Mesodermal cell (in vitro differentiated cells): ENCODE results near the gene PRDM16.

ENCODE experiments used
- H3K27ac ChIP-seq: 2 replicates; pipeline ENCODE4 v1.7.0; 2013; ENCODE audit warnings: mild to moderate bottlenecking, low read depth, low read length, moderate library complexity; ENCODE audit not compliant: severe bottlenecking
- H3K36me3 ChIP-seq: 2 replicates; pipeline ENCODE4 v1.7.1; 2013; ENCODE audit warnings: mild to moderate bottlenecking, low read length, moderate library complexity; ENCODE audit not compliant: control insufficient read depth, insufficient read depth
- H3K4me1 ChIP-seq: one replicate; pipeline ENCODE4 v1.7.1; 2013; ENCODE audit warnings: mild to moderate bottlenecking, low read length; ENCODE audit not compliant: insufficient read depth, control insufficient read depth, poor library complexity, severe bottlenecking
- H3K4me3 ChIP-seq: 2 replicates; pipeline ENCODE4 v1.7.0; 2013; ENCODE audit warnings: low read length, control low read depth, mild to moderate bottlenecking; ENCODE audit not compliant: insufficient read depth, poor library complexity, severe bottlenecking; ENCODE audit errors: extremely low read depth
- H3K9me3 ChIP-seq: 2 replicates; pipeline ENCODE4 v1.7.1; 2013; ENCODE audit warnings: mild to moderate bottlenecking, low read length, moderate library complexity; ENCODE audit not compliant: control insufficient read depth
- WGBS, 2 experiments: methylation state at CpG; one replicate each; pipeline ENCODE4 v1.1.5; 2013; ENCODE audit warnings: missing lambda C conversion rate in 2 of 2; ENCODE audit not compliant: insufficient coverage in 2 of 2; 5-methylcytosine and 5-hydroxymethylcytosine counted together

PRDM16 gene

GRCh38 chr1:3064901-3065300 lies 4.1 kb upstream of the PRDM16 start:
- peaks cover 11% of the 10 kb centered on the region for H3K4me1 ChIP-seq
- no peaks in the 10 kb centered on the region for H3K36me3 ChIP-seq
- no peak overlapping the region for H3K27ac ChIP-seq
- H3K9me3 ChIP-seq = no peaks in the 10 kb centered on the region
- WGBS, 2 experiments = 59 to 62% methylated on average over 6 to 9 of the region's 9 CpGs
- no peak overlapping the region for H3K4me3 ChIP-seq

GRCh38 chr1:3065396-3065795 lies 3.6 kb upstream of the PRDM16 start:
- WGBS, 2 experiments = 55 to 61% methylated on average over 8 of the region's 8 CpGs
- Histone ChIP-seq H3K4me1 (peaks cover 11% of the 10 kb centered on the region), H3K36me3 (no peaks in the 10 kb centered on the region), H3K27ac (no peak overlapping the region), H3K4me3 (no peak overlapping the region), H3K9me3 (no peaks in the 10 kb centered on the region)

GRCh38 chr1:3065797-3066196 lies 3.2 kb upstream of the PRDM16 start:
- Histone ChIP-seq H3K36me3 (no peaks in the 10 kb centered on the region), H3K4me3 (no peak overlapping the region), H3K27ac (no peak overlapping the region), H3K4me1 (peaks cover 11% of the 10 kb centered on the region), H3K9me3 (no peaks in the 10 kb centered on the region)
- 62 to 65% methylated on average over 6 to 7 of the region's 7 CpGs for WGBS, 2 experiments

- H3K27ac ChIP-seq = no peak overlapping the region
- whole genome bisulfite sequencing, 2 experiments = 20 to 36% methylated on average over 6 to 11 of the region's 11 CpGs
- peaks cover 11% of the 10 kb centered on the region for H3K4me1 ChIP-seq
- no peak overlapping the region for H3K4me3 ChIP-seq
- H3K36me3 ChIP-seq = no peaks in the 10 kb centered on the region
- H3K9me3 ChIP-seq = no peaks in the 10 kb centered on the region
Observed at GRCh38 chr1:3066250-3066711, 2.7 kb upstream of the PRDM16 start.

- WGBS, 2 experiments = 65 to 76% methylated on average over 9 of the region's 10 CpGs
- Histone ChIP-seq H3K27ac (no peak overlapping the region), H3K4me1 (peaks cover 11% of the 10 kb centered on the region), H3K4me3 (no peak overlapping the region), H3K36me3 (no peaks in the 10 kb centered on the region), H3K9me3 (no peaks in the 10 kb centered on the region)
Observed at GRCh38 chr1:3066826-3067225, 2.2 kb upstream of the PRDM16 start.

- WGBS, 2 experiments = 18 to 20% methylated on average over 17 to 29 of the region's 29 CpGs
- Histone ChIP-seq H3K36me3 (no peaks in the 10 kb centered on the region), H3K9me3 (no peaks in the 10 kb centered on the region), H3K4me3 (no peak overlapping the region), H3K4me1 (peaks cover 11% of the 10 kb centered on the region), H3K27ac (no peak overlapping the region)
Observed at GRCh38 chr1:3067301-3067670, 1.7 kb upstream of the PRDM16 start.

GRCh38 chr1:3067671-3068563 lies 1.1 kb upstream of the PRDM16 start:
- Histone ChIP-seq H3K36me3 (no peaks in the 10 kb centered on the region), H3K9me3 (no peaks in the 10 kb centered on the region), H3K4me3 (peak overlapping the region; percentile 34), H3K4me1 (peaks cover 11% of the 10 kb centered on the region), H3K27ac (no peak overlapping the region)
- WGBS, 2 experiments = 2 to 3% methylated on average over 57 to 74 of the region's 97 CpGs

GRCh38 chr1:3069491-3070308 lies 697 bp downstream of the PRDM16 start:
- 1% methylated on average over 46 to 63 of the region's 91 CpGs for WGBS, 2 experiments
- Histone ChIP-seq H3K4me1 (peaks cover 17% of the 10 kb centered on the region), H3K36me3 (no peaks in the 10 kb centered on the region), H3K4me3 (peak overlapping the region; percentile 43), H3K27ac (no peak overlapping the region), H3K9me3 (no peaks in the 10 kb centered on the region)

GRCh38 chr1:3070309-3070643 lies 1.3 kb downstream of the PRDM16 start:
- 0 to 1% methylated on average over 21 to 23 of the region's 57 CpGs for whole genome bisulfite sequencing, 2 experiments
- peak overlapping the region; percentile 43 for H3K4me3 ChIP-seq
- no peaks in the 10 kb centered on the region for H3K36me3 ChIP-seq

GRCh38 chr1:3070644-3071564 lies 1.9 kb downstream of the PRDM16 start:
- Histone ChIP-seq H3K4me1 (peaks cover 17% of the 10 kb centered on the region), H3K4me3 (peak overlapping the region; percentile 25), H3K27ac (no peak overlapping the region), H3K9me3 (no peaks in the 10 kb centered on the region), H3K36me3 (no peaks in the 10 kb centered on the region)
- 10 to 11% methylated on average over 88 to 89 of the region's 97 CpGs for WGBS, 2 experiments

More at GRCh38 chr1:3070309-3070643, 1.3 kb downstream of the PRDM16 start:
- Histone ChIP-seq H3K9me3 (no peaks in the 10 kb centered on the region), H3K4me1 (peaks cover 17% of the 10 kb centered on the region), H3K27ac (no peak overlapping the region)
